ENCODE data around the gene PPP1R14C. TPM values are rescaled to one million over a fixed set of nuclear protein-coding genes. Genes with fewer than 3 reads are reported as not detected.

The PPP1R14C gene
- total and polyA plus RNA-seq, 2 experiments from 2014 or later: 1.1 to 1.4 TPM

- Histone ChIP-seq H3K9me2 (ENCODE audit: insufficient read depth) (no peaks in the 10 kb centered on the region), H3K4me1 (ENCODE audit: insufficient read depth) (no peaks in the 10 kb centered on the region), H4K20me1 (replicated peaks; ENCODE audit: insufficient read depth) (no peaks in the 10 kb centered on the region), H3K4me2 (no peak overlapping the region), H3K79me2 (replicated peaks; ENCODE audit: insufficient read depth) (no peaks in the 10 kb centered on the region), H3F3A (replicated peaks; ENCODE audit: low read depth) (no peaks in the 10 kb centered on the region), H3K27me3 (ENCODE audit: insufficient read depth) (no peaks in the 10 kb centered on the region), H3K27ac (ENCODE audit: low read depth) (no peak overlapping the region), H3K4me3 (no peak overlapping the region), H2AFZ (peak overlapping the region; percentile 72), H3K36me3 (ENCODE audit: insufficient read depth) (no peaks in the 10 kb centered on the region)
- no peaks in the 10 kb centered on the region for H3K36me3 Mint-ChIP-seq (ENCODE audit: low read depth)
- H3K27ac Mint-ChIP-seq: 0 out of 2 replicates have a peak overlapping the region, but pooled peaks have one; percentile 8
- DNase-seq (ENCODE audit: low spot score): no peak
- H3K4me3 Mint-ChIP-seq: no peak overlapping the region
- H3K4me1 Mint-ChIP-seq: 0 out of 3 replicates have a peak, but pooled peaks cover 1% of the 10 kb centered on the region
- peaks cover 6% of the 10 kb centered on the region for H3K27me3 Mint-ChIP-seq (ENCODE audit: insufficient read depth, low read depth, poor library complexity)
- no peak for ATAC-seq
- no peak for TF ChIP-seq ZNF462 (CRISPR knock-in tag; IDR thresholded peaks at IDR 0.05)
- no peak for TF ChIP-seq NANOG (IDR thresholded peaks at IDR 0.05; ENCODE audit: borderline replicate concordance)
- TF ChIP-seq JUNB (IDR thresholded peaks at IDR 0.05; ENCODE audit: unreplicated experiment): no peak
- TF ChIP-seq ZNF114 (CRISPR knock-in tag; IDR thresholded peaks at IDR 0.05): no peak
- TF ChIP-seq POLR2AphosphoS5 (IDR thresholded peaks at IDR 0.05; ENCODE audit: low read depth): no peak
- no peak for TF ChIP-seq STAT1 (IDR thresholded peaks at IDR 0.05; ENCODE audit: unreplicated experiment)
- TF ChIP-seq EZH2 (IDR thresholded peaks at IDR 0.05; ENCODE audit: low read depth, unreplicated experiment): no peak
- no peak for TF ChIP-seq CREB1 (CRISPR knock-in tag; IDR thresholded peaks at IDR 0.05; ENCODE audit: low read depth)
- TF ChIP-seq REST (IDR thresholded peaks at IDR 0.05; ENCODE audit: unreplicated experiment): no peak
- TF ChIP-seq CTCF (conservative IDR thresholded peaks at IDR 0.05; ENCODE audit: low read depth in 2 of 2): no peak
- TF ChIP-seq ETS1 (IDR thresholded peaks at IDR 0.05): no peak
- no peak for TF ChIP-seq EZH2phosphoT487 (IDR thresholded peaks at IDR 0.05; ENCODE audit: unreplicated experiment)
- TF ChIP-seq ZNF331 (CRISPR knock-in tag; IDR thresholded peaks at IDR 0.05; ENCODE audit: low read depth): no peak
- no peaks in the 10 kb centered on the region for H3K9me3 Mint-ChIP-seq
These were observed 49.4 kb upstream of the PPP1R14C start for GRCh38 chr6:150093397-150093796.
